OCI-LY3 (cell line): ENCODE data around the gene STOX1.

Source experiments
- CTCF ChIP-seq: fragments of 200-600, 300-600 bp; sonication (generic); IDR thresholded peaks from 2 replicates; pipeline ENCODE4 v1.5.1; 2014; ENCODE audit warnings: antibody characterized with exemption, low read length, low read depth
- EZH2phosphoT487 ChIP-seq: fragments of 200-600 bp; shearing (Covaris generic); IDR thresholded peaks from 2 replicates; pipeline ENCODE4 v1.6.1; 2018; ENCODE audit warnings: antibody characterized with exemption, mixed run types, low read depth

- no peak for TF ChIP-seq CTCF
- TF ChIP-seq EZH2phosphoT487 = no peak
Measured at GRCh38 chr10:68880181-68880580, 52.9 kb downstream of the STOX1 start.
